Measurements from ENCODE around the gene ITIH2.
"Not testable (repeated sequence)": the region's sequence is repeated elsewhere in the genome, so short reads cannot be mapped to it uniquely, and the experiment has no call there.

The ITIH2 gene

DNA sequence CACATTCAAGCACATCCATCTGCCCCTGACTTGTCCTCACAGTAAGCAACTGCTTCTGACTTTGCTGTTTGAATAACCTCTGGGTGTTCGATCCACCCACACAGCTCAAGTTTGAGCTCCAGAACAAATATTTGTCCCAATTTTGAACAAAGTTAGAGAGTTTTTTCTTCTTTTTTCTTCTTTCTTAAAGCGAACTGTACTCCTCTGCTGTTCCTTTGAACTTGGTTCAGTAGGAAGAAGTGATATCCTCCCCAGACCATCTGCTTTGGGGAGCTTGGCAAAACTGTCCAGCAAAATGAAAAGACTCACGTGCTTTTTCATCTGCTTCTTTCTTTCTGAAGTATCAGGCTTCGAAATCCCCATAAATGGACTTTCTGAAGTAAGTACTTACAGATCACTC is at the start of gene ITIH2:
Gene ITIH2, plus strand, starts transcription at position 177 of the 400 bp plus-strand sequence. Its CDS starts 119 bp downstream, at position 296.
- Histone ChIP-seq H3K27ac (ENCODE audit: poor library complexity, severe bottlenecking) (no peak within 1 kb of the TSS), H3K4me3 (ENCODE audit: severe bottlenecking) (no peak within 1 kb of the TSS), H3K4me1 (ENCODE audit: insufficient read depth, poor library complexity, severe bottlenecking) (no peaks in the 10 kb centered on the region), H3K27me3 (ENCODE audit: insufficient read depth, poor library complexity, severe bottlenecking) (no peaks in the 10 kb centered on the region), H3K9me3 (ENCODE audit: severe bottlenecking) (no peaks in the 10 kb centered on the region), H3K36me3 (ENCODE audit: low read depth) (no peaks in the 10 kb centered on the region)
- TF ChIP-seq CTCF (IDR thresholded peaks at IDR 0.05; ENCODE audit: poor library complexity, severe bottlenecking): no peak
- ATAC-seq (ENCODE audit: low read depth) (no peak), DNase-seq (ENCODE audit: low spot score) (no peak)

DNA sequence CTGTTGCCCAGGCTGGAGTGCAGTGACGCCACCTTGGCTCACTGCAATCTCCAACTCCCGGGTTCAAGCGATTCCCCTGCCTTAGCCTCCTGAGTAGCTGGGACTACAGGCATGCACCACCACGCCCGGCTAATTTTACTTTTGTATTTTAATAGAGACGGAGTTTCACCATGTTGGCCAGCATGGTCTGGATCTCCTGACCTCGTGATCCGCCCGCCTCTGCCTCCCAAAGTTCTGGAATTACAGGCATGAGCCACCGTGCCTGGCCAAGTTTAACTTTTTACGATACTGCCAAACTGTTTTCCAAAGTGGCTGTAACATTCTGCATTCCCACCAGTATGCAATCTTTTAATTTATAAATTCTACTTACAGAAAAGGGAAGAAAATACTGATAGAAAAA is 46.0 kb upstream of the ITIH2 start:
- not testable (repeated sequence) for H3K27me3 ChIP-seq (ENCODE audit: insufficient read depth, poor library complexity, severe bottlenecking); H3K4me1 ChIP-seq (ENCODE audit: insufficient read depth, poor library complexity, severe bottlenecking); H3K9me3 ChIP-seq (ENCODE audit: severe bottlenecking); H3K36me3 ChIP-seq (ENCODE audit: low read depth); ATAC-seq (ENCODE audit: low read depth); H3K4me3 ChIP-seq (ENCODE audit: severe bottlenecking); DNase-seq (ENCODE audit: low spot score); H3K27ac ChIP-seq (ENCODE audit: poor library complexity, severe bottlenecking)

GRCh38 chr10:7657552-7657951 is 45.6 kb upstream of the ITIH2 start:
- Histone ChIP-seq H3K27ac (ENCODE audit: poor library complexity, severe bottlenecking) (no peak overlapping the region), H3K4me3 (ENCODE audit: severe bottlenecking) (no peak overlapping the region), H3K4me1 (ENCODE audit: insufficient read depth, poor library complexity, severe bottlenecking) (no peaks in the 10 kb centered on the region), H3K9me3 (ENCODE audit: severe bottlenecking) (no peaks in the 10 kb centered on the region), H3K36me3 (ENCODE audit: low read depth) (no peaks in the 10 kb centered on the region), H3K27me3 (ENCODE audit: insufficient read depth, poor library complexity, severe bottlenecking) (peaks cover 11% of the 10 kb centered on the region)
- DNase-seq (ENCODE audit: low spot score) (no peak), ATAC-seq (ENCODE audit: low read depth) (no peak)
- TF ChIP-seq CTCF (IDR thresholded peaks at IDR 0.05; ENCODE audit: poor library complexity, severe bottlenecking): no peak

DNA sequence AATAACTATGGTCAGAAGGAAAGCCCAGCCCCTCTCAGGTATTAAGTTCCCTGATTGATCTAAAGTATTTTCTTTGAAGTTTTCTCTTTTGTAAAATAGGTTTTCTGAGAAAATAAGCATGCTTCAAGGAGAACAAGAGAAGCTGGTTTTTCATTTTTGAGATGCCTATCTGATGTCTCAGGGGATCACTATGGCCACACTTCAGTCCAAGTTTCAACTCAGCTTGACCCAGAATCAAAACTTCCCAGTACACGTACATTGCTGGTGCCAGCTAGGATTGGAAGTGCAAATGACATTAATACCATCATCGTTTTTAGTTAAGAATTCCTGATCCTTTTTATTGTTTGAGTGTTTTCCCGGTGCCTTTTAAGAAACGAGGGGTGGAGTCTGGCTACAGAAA is 43.6 kb upstream of the ITIH2 start:
- ATAC-seq (ENCODE audit: low read depth): no peak

GRCh38 chr10:7662522-7662921 is 40.6 kb upstream of the ITIH2 start:
- Histone ChIP-seq H3K27ac (ENCODE audit: poor library complexity, severe bottlenecking) (no peak overlapping the region), H3K36me3 (ENCODE audit: low read depth) (no peaks in the 10 kb centered on the region), H3K4me1 (ENCODE audit: insufficient read depth, poor library complexity, severe bottlenecking) (no peaks in the 10 kb centered on the region), H3K9me3 (ENCODE audit: severe bottlenecking) (no peaks in the 10 kb centered on the region), H3K4me3 (ENCODE audit: severe bottlenecking) (no peak overlapping the region), H3K27me3 (ENCODE audit: insufficient read depth, poor library complexity, severe bottlenecking) (peaks cover 37% of the 10 kb centered on the region)
- no peak for ATAC-seq (ENCODE audit: low read depth)
- TF ChIP-seq CTCF (IDR thresholded peaks at IDR 0.05; ENCODE audit: poor library complexity, severe bottlenecking): no peak
- DNase-seq (ENCODE audit: low spot score): no peak

More for the DNA sequence above, 43.6 kb upstream of the ITIH2 start:
- H3K36me3 ChIP-seq (ENCODE audit: low read depth): no peaks in the 10 kb centered on the region
- H3K4me1 ChIP-seq (ENCODE audit: insufficient read depth, poor library complexity, severe bottlenecking): no peaks in the 10 kb centered on the region
- no peak for DNase-seq (ENCODE audit: low spot score)
- no peaks in the 10 kb centered on the region for H3K9me3 ChIP-seq (ENCODE audit: severe bottlenecking)
- H3K4me3 ChIP-seq (ENCODE audit: severe bottlenecking): no peak overlapping the region
- TF ChIP-seq CTCF (IDR thresholded peaks at IDR 0.05; ENCODE audit: poor library complexity, severe bottlenecking): no peak
- H3K27ac ChIP-seq (ENCODE audit: poor library complexity, severe bottlenecking): no peak overlapping the region
- H3K27me3 ChIP-seq (ENCODE audit: insufficient read depth, poor library complexity, severe bottlenecking): peaks cover 19% of the 10 kb centered on the region

Measured in RWPE2 (cell line).